A549 (cell line): ENCODE data around the gene SLC8A1. TPM values are rescaled to one million over a fixed set of nuclear protein-coding genes. Genes with fewer than 3 reads are reported as not detected.

ENCODE experiments used
- ATAC-seq, 2 experiments: fragments of 200-7000 bp in 1 of 2; fragments of >200 bp in 1 of 2; cut with Nextera tagmentation in 1 of 2; cut with Tn5 transposase in 1 of 2; 3 replicates each; pipeline versions ENCODE4 v1.8.0 to v1.9.1; 2018 to 2020; ENCODE audit warnings: mild to moderate bottlenecking in 1 of 2, moderate library complexity in 1 of 2
- CTCF ChIA-PET: fragments of 300-600 bp; sonication (Branson Sonifier 250); formaldehyde crosslinking; extraction: SDS; loops from one replicate; lab custom pipeline; 2021; ENCODE audit warnings: antibody characterized with exemption, inconsistent platforms; lab: Yijun Ruan, JAX
- POLR2A ChIA-PET: fragments of 350-600 bp; formaldehyde crosslinking; extraction: SDS; loops from one replicate; lab custom pipeline; 2021; ENCODE audit warnings: antibody characterized with exemption, inconsistent platforms; lab: Yijun Ruan, JAX
- DNase-seq, 2 experiments: peaks; one replicate each; pipeline versions ENCODE4 v3.0.0 to v3.0.0-alpha.2; 2011 to 2016; ENCODE audit warnings: low read depth in 1 of 2, low spot score in 1 of 2
- FAIRE-seq: peaks from 2 replicates; lab custom pipeline; 2011; peaks lifted over from hg19 to GRCh38; lab: Jason Lieb, UNC
- H3K27ac ChIP-seq, 2 experiments: fragments of >200 bp; sonication (Bioruptor Twin); formaldehyde crosslinking; 3 replicates each; pipeline ENCODE4 v1.5.1; 2016 to 2017
- H3K4me1 ChIP-seq: fragments of >200 bp; sonication (Bioruptor Twin); formaldehyde crosslinking; 3 replicates; pipeline ENCODE4 v1.6.1; 2016
- H3K4me2 ChIP-seq: fragments of >200 bp; sonication (Bioruptor Twin); formaldehyde crosslinking; 3 replicates; pipeline ENCODE4 v1.6.1; 2016
- H3K4me3 ChIP-seq: fragments of >200 bp; sonication (Bioruptor Twin); formaldehyde crosslinking; 3 replicates; pipeline ENCODE4 v1.5.1; 2016
- H3K9me3 ChIP-seq: fragments of >200 bp; sonication (Bioruptor Twin); formaldehyde crosslinking; 3 replicates; pipeline ENCODE4 v1.6.1; 2016
- ATOH8 ChIP-seq: fragments of 250-450 bp; sonication (Bioruptor Pico); IDR thresholded peaks from 2 replicates; pipeline ENCODE4 v1.5.0; 2020; ENCODE audit warnings: low read depth, mild to moderate bottlenecking, moderate library complexity
- CBX2 ChIP-seq: fragments of 200-600 bp; sonication (generic); IDR thresholded peaks from 2 replicates; pipeline ENCODE4 v1.6.1; 2016; ENCODE audit warnings: low read depth, mild to moderate bottlenecking, borderline replicate concordance
- CBX8 ChIP-seq: fragments of 200-600 bp; sonication (generic); IDR thresholded peaks from 2 replicates; pipeline ENCODE4 v1.6.1; 2016
- CHD2 ChIP-seq: fragments of 150-350 bp; IDR thresholded peaks from 2 replicates; pipeline ENCODE4 v1.6.1; 2014; ENCODE audit warnings: low read length; ENCODE audit not compliant: partially characterized antibody
- E2F6 ChIP-seq: IDR thresholded peaks from 2 replicates; pipeline ENCODE4 v1.6.1; 2012; ENCODE audit warnings: low read depth, borderline replicate concordance
- EP300 ChIP-seq, 2 experiments: fragments of >200 bp; sonication (Bioruptor Twin); formaldehyde crosslinking; IDR thresholded peaks; 2 replicates in 1 of 2; 3 replicates in 1 of 2; pipeline ENCODE4 v1.6.1; 2016 to 2017
- FOSL2 ChIP-seq, 2 experiments: fragments of 450-650 bp in 1 of 2; fragments of >200 bp in 1 of 2; sonication (Bioruptor Twin) in 1 of 2; formaldehyde crosslinking; IDR thresholded peaks; 2 replicates each; pipeline versions ENCODE4 v1.5.0 to v1.6.1; 2016 to 2020; ENCODE audit warnings: mild to moderate bottlenecking in 1 of 2, moderate library complexity in 1 of 2
- HDAC2 ChIP-seq: fragments of 200-600 bp; sonication (generic); IDR thresholded peaks from 2 replicates; pipeline ENCODE4 v1.6.1; 2016
- HMGXB4 ChIP-seq: fragments of 250-450 bp; sonication (Bioruptor Pico); IDR thresholded peaks from 2 replicates; pipeline ENCODE4 v1.5.0; 2021; ENCODE audit warnings: mild to moderate bottlenecking, moderate library complexity, borderline replicate concordance
- HOXB5 ChIP-seq: fragments of 250-450 bp; sonication (Bioruptor Pico); IDR thresholded peaks from 2 replicates; pipeline ENCODE4 v1.5.0; 2020; ENCODE audit warnings: mild to moderate bottlenecking, moderate library complexity
- JUN ChIP-seq, 2 experiments: fragments of >200 bp; sonication (Bioruptor Twin); formaldehyde crosslinking; IDR thresholded peaks; 2 replicates in 1 of 2; 3 replicates in 1 of 2; pipeline ENCODE4 v1.6.1; 2016 to 2017
- RARB ChIP-seq: fragments of 250-450 bp; sonication (Bioruptor Pico); IDR thresholded peaks from 2 replicates; pipeline ENCODE4 v1.8.0; 2021; ENCODE audit warnings: mild to moderate bottlenecking, moderate library complexity
- RCOR1 ChIP-seq: fragments of 150-350 bp; IDR thresholded peaks from 2 replicates; pipeline ENCODE4 v1.6.1; 2014; ENCODE audit warnings: antibody characterized with exemption, low read length, low read depth
- RNF2 ChIP-seq: fragments of 200-600 bp; sonication (generic); IDR thresholded peaks from 2 replicates; pipeline ENCODE4 v1.6.1; 2016; ENCODE audit warnings: low read depth, mild to moderate bottlenecking, antibody characterized with exemption, moderate library complexity, borderline replicate concordance
- SMC3 ChIP-seq: fragments of >200 bp; sonication (Bioruptor Twin); formaldehyde crosslinking; IDR thresholded peaks from 3 replicates; pipeline ENCODE4 v1.6.1; 2018; ENCODE audit warnings: inconsistent platforms
- SREBF2 ChIP-seq: fragments of 450-650 bp; IDR thresholded peaks from 2 replicates; pipeline ENCODE4 v1.6.1; 2014; ENCODE audit warnings: mild to moderate bottlenecking, moderate library complexity
- USF2 ChIP-seq: fragments of 450-650 bp; IDR thresholded peaks from 2 replicates; pipeline ENCODE4 v1.6.1; 2014; ENCODE audit warnings: antibody characterized with exemption
- ZFP36 ChIP-seq: fragments of 450-650 bp; IDR thresholded peaks from 2 replicates; pipeline ENCODE4 v1.6.1; 2014; ENCODE audit warnings: borderline replicate concordance; ENCODE audit not compliant: partially characterized antibody
- ZNF302 ChIP-seq: fragments of 250-450 bp; sonication (Bioruptor Pico); IDR thresholded peaks from 2 replicates; pipeline ENCODE4 v1.9.0; 2021; ENCODE audit warnings: inconsistent platforms, mild to moderate bottlenecking, moderate library complexity
- WGBS: methylation state at CpG from one replicate; pipeline ENCODE4 v1.1.6; 2017; ENCODE audit errors: missing lambda C conversion rate; 5-methylcytosine and 5-hydroxymethylcytosine counted together
- polyA plus RNA-seq, 4 experiments: library from polyadenylated mRNA; depleted of rRNA in 3 of 4; stranded (reverse); fragments of >200 nt; fragmentation: RNase III in 1 of 4; extraction: RNeasy Plus Mini Kit Qiagen cat#74134 plus additional on column Dnase treatment in 1 of 4; gene quantifications; 2 replicates in 3 of 4; 3 replicates in 1 of 4; pipeline ENCODE4 v1.2.3, GENCODE V29; 2011 to 2017

The SLC8A1 gene
- polyA plus RNA-seq, 2 of the 4 experiments (the other 2 are of a cell fraction), result 0.28 to 0.92 TPM

- FAIRE-seq, result peak; percentile 23
- no peaks in the 10 kb centered on the region for H3K9me3 ChIP-seq
- POLR2A ChIA-PET, result no interaction called here
These were observed 355.5 kb downstream of the SLC8A1 start for GRCh38 chr2:40096360-40096759.

GRCh38 chr2:40095000-40095399 lies 356.9 kb downstream of the SLC8A1 start:
- Histone ChIP-seq H3K27ac (no peak overlapping the region), H3K4me1 (peaks cover 27% of the 10 kb centered on the region), H3K9me3 (no peaks in the 10 kb centered on the region), H3K4me3 (no peak overlapping the region), H3K4me2 (peak overlapping the region; percentile 19; the same call in 1 of the 3 replicates)
- no peak for TF ChIP-seq CHD2
- ATAC-seq (peak in 1 of 2 experiments; percentile 28; a peak in 1 of 6 replicates), DNase-seq (peak in 1 of 2 experiments; percentile 18), FAIRE-seq (no peak)
- WGBS, result 31% methylated on average over 3 of the region's 3 CpGs
- ChIA-PET CTCF (no interaction called here), POLR2A (no interaction called here)

More at GRCh38 chr2:40096360-40096759, 355.5 kb downstream of the SLC8A1 start:
- TF ChIP-seq FOSL2 (IDR thresholded peaks at IDR 0.05), result peak; percentile 54
- TF ChIP-seq FOSL2 (CRISPR knock-in tag; IDR thresholded peaks at IDR 0.05), result peak; percentile 71
- no peak for TF ChIP-seq RARB
- H3K4me1 ChIP-seq, result peaks cover 27% of the 10 kb centered on the region
- CTCF ChIA-PET, result no interaction called here
- ATAC-seq, result peak in 1 of 2 experiments; percentile 74; a peak in 3 of 6 replicates
- H3K4me3 ChIP-seq, result no peak overlapping the region
- peak in 1 of 2 experiments; percentile 44 for DNase-seq
- no peak overlapping the region; a peak in 1 of 6 replicates for H3K27ac ChIP-seq
- peak overlapping the region; percentile 54 for H3K4me2 ChIP-seq

- DNase-seq, result no peak
- FAIRE-seq, result no peak
- no peak overlapping the region for H3K4me2 ChIP-seq
- 62% methylated on average over 1 of the region's 1 CpG for WGBS
- CTCF ChIA-PET, result no interaction called here
- TF ChIP-seq HOXB5 (CRISPR knock-in tag) (no peak), CBX2 (no peak), CBX8 (no peak), SMC3 (no peak), E2F6 (no peak), USF2 (no peak), RCOR1 (no peak), EP300 (IDR thresholded peaks at IDR 0.05) (no peak), ZNF302 (CRISPR knock-in tag) (no peak), JUN (IDR thresholded peaks at IDR 0.05) (no peak), HDAC2 (no peak)
- H3K9me3 ChIP-seq, result no peaks in the 10 kb centered on the region
- POLR2A ChIA-PET, result no interaction called here
- H3K27ac ChIP-seq, result no peak overlapping the region
- peaks cover 27% of the 10 kb centered on the region for H3K4me1 ChIP-seq
- H3K4me3 ChIP-seq, result no peak overlapping the region
- no peak for ATAC-seq
These were observed 357.4 kb downstream of the SLC8A1 start for GRCh38 chr2:40094451-40094850.

- ChIA-PET POLR2A (no interaction called here), CTCF (no interaction called here)
- Histone ChIP-seq H3K4me3 (no peak overlapping the region), H3K4me2 (no peak overlapping the region), H3K4me1 (peaks cover 27% of the 10 kb centered on the region), H3K9me3 (no peaks in the 10 kb centered on the region), H3K27ac (no peak overlapping the region)
- ATAC-seq (no peak), DNase-seq (no peak), FAIRE-seq (no peak)
- TF ChIP-seq CBX2 (no peak), RNF2 (no peak)
- 56% methylated on average over 6 of the region's 6 CpGs for WGBS
These were observed 358.7 kb downstream of the SLC8A1 start for GRCh38 chr2:40093021-40093675.

GRCh38 chr2:40090044-40090443 lies 361.8 kb downstream of the SLC8A1 start:
- ChIA-PET CTCF (interaction anchor here (0.6 kb wide), 1 partner anchor 398 kb away, joined by 3 read pairs; no protein-coding TSS in a partner anchor), POLR2A (no interaction called here)
- no peak overlapping the region for H3K4me3 ChIP-seq
- peaks cover 4% of the 10 kb centered on the region; the same call in 1 of the 3 replicates for H3K4me1 ChIP-seq
- no peaks in the 10 kb centered on the region for H3K9me3 ChIP-seq
- no peak for ATAC-seq
- no peak for DNase-seq
- FAIRE-seq, result no peak
- H3K4me2 ChIP-seq, result no peak overlapping the region
- H3K27ac ChIP-seq, result no peak overlapping the region
- 69% methylated on average over 3 of the region's 3 CpGs for WGBS
- no peak for TF ChIP-seq SREBF2
- no peak for TF ChIP-seq EP300 (IDR thresholded peaks at IDR 0.05)
- no peak for TF ChIP-seq ATOH8
- TF ChIP-seq HMGXB4 (CRISPR knock-in tag), result no peak
- no peak for TF ChIP-seq ZFP36
